Measurements from ENCODE around the gene SPP2.

DNA sequence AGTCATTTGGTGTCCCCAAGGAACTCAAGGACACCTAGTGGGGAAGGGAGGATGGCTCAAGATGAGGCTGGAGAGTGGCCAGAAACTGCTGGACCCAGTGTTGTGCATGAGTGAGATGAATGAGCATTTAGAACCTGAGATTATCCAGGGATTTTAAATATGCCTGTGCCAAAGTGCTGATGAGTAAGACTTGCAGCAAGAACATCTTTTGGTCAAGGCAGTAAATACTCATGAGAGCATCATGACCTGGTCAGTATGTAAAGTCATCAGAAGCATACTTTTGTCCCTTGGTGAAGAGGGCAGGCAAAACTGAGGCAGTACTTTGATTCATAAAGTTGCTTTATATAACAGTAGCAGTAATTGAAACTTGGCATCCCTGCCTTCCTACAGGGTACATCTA is 3.1 kb upstream of the SPP2 start:
- TF ChIP-seq, protein P1, sequence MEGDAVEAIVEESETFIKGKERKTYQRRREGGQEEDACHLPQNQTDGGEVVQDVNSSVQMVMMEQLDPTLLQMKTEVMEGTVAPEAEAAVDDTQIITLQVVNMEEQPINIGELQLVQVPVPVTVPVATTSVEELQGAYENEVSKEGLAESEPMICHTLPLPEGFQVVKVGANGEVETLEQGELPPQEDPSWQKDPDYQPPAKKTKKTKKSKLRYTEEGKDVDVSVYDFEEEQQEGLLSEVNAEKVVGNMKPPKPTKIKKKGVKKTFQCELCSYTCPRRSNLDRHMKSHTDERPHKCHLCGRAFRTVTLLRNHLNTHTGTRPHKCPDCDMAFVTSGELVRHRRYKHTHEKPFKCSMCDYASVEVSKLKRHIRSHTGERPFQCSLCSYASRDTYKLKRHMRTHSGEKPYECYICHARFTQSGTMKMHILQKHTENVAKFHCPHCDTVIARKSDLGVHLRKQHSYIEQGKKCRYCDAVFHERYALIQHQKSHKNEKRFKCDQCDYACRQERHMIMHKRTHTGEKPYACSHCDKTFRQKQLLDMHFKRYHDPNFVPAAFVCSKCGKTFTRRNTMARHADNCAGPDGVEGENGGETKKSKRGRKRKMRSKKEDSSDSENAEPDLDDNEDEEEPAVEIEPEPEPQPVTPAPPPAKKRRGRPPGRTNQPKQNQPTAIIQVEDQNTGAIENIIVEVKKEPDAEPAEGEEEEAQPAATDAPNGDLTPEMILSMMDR (IDR thresholded peaks at IDR 0.05; ENCODE audit: low read length): no peak
- no peak for TF ChIP-seq EZH2 (optimal IDR thresholded peaks at IDR 0.05; ENCODE audit: low read depth, low read length)

Measured in MM.1S (cell line).